T-helper 1 cell treated with Interleukin-12 subunit alpha and Interleukin-12 subunit beta and Interleukin-4 antibody, amounts not matched to agents 30 μg/mL and 1 μg/mL, for 36 hours (primary cell): ENCODE results near the gene DPH3.

Experiments used
- H3K27ac Mint-ChIP-seq: one replicate; pipeline ENCODE4 v1.8.0; 2021; ENCODE audit warnings: mild to moderate bottlenecking, mixed read lengths
- H3K27me3 Mint-ChIP-seq: one replicate; pipeline ENCODE4 v1.8.0; 2021; ENCODE audit warnings: low read depth, mixed read lengths
- H3K36me3 Mint-ChIP-seq: one replicate; pipeline ENCODE4 v1.8.0; 2021; ENCODE audit warnings: low read depth, mixed read lengths
- H3K4me1 Mint-ChIP-seq: one replicate; pipeline ENCODE4 v1.8.0; 2021; ENCODE audit warnings: low read depth, mixed read lengths
- H3K4me3 Mint-ChIP-seq: one replicate; pipeline ENCODE4 v1.8.0; 2021; ENCODE audit warnings: mild to moderate bottlenecking, moderate library complexity, mixed read lengths
- H3K9me3 Mint-ChIP-seq: one replicate; pipeline ENCODE4 v1.8.0; 2021; ENCODE audit warnings: mixed read lengths

DPH3 gene

GRCh38 chr3:16240229-16241023, 24.3 kb downstream of the DPH3 start:
- peaks cover 18% of the 10 kb centered on the region for H3K4me1 Mint-ChIP-seq
- H3K27ac Mint-ChIP-seq = no peak overlapping the region
- H3K9me3 Mint-ChIP-seq = no peaks in the 10 kb centered on the region
- H3K36me3 Mint-ChIP-seq = no peaks in the 10 kb centered on the region
- H3K27me3 Mint-ChIP-seq = no peaks in the 10 kb centered on the region
- no peak overlapping the region for H3K4me3 Mint-ChIP-seq

- no peak overlapping the region for H3K4me3 Mint-ChIP-seq
- no peaks in the 10 kb centered on the region for H3K27me3 Mint-ChIP-seq
- peaks cover 15% of the 10 kb centered on the region for H3K4me1 Mint-ChIP-seq
- H3K27ac Mint-ChIP-seq = no peak overlapping the region
- H3K9me3 Mint-ChIP-seq = no peaks in the 10 kb centered on the region
- H3K36me3 Mint-ChIP-seq = no peaks in the 10 kb centered on the region
Measured at GRCh38 chr3:16239780-16240179, 25.0 kb downstream of the DPH3 start.

GRCh38 chr3:16239086-16239770, 25.5 kb downstream of the DPH3 start:
- no peaks in the 10 kb centered on the region for H3K9me3 Mint-ChIP-seq
- H3K4me1 Mint-ChIP-seq = peaks cover 14% of the 10 kb centered on the region
- no peaks in the 10 kb centered on the region for H3K27me3 Mint-ChIP-seq
- H3K36me3 Mint-ChIP-seq = no peaks in the 10 kb centered on the region
- H3K27ac Mint-ChIP-seq = no peak overlapping the region
- no peak overlapping the region for H3K4me3 Mint-ChIP-seq

GRCh38 chr3:16236856-16237393, 27.8 kb downstream of the DPH3 start:
- Mint-ChIP-seq H3K4me3 (no peak overlapping the region), H3K27me3 (no peaks in the 10 kb centered on the region), H3K4me1 (peaks cover 6% of the 10 kb centered on the region), H3K9me3 (no peaks in the 10 kb centered on the region), H3K27ac (no peak overlapping the region), H3K36me3 (no peaks in the 10 kb centered on the region)

- Mint-ChIP-seq H3K4me1 (peaks cover 6% of the 10 kb centered on the region), H3K36me3 (no peaks in the 10 kb centered on the region), H3K27ac (no peak overlapping the region), H3K27me3 (no peaks in the 10 kb centered on the region), H3K4me3 (no peak overlapping the region), H3K9me3 (no peaks in the 10 kb centered on the region)
Measured at GRCh38 chr3:16236030-16236639, 28.6 kb downstream of the DPH3 start.

- Mint-ChIP-seq H3K9me3 (no peaks in the 10 kb centered on the region), H3K4me1 (no peaks in the 10 kb centered on the region), H3K36me3 (no peaks in the 10 kb centered on the region), H3K4me3 (no peak overlapping the region), H3K27me3 (peaks cover under 1% of the 10 kb centered on the region), H3K27ac (no peak overlapping the region)
Measured at GRCh38 chr3:16234281-16234680, 30.5 kb downstream of the DPH3 start.

- H3K4me1 Mint-ChIP-seq = no peaks in the 10 kb centered on the region
- peaks cover 4% of the 10 kb centered on the region for H3K27me3 Mint-ChIP-seq
- H3K27ac Mint-ChIP-seq = no peak overlapping the region
- H3K4me3 Mint-ChIP-seq = no peak overlapping the region
- no peaks in the 10 kb centered on the region for H3K9me3 Mint-ChIP-seq
- no peaks in the 10 kb centered on the region for H3K36me3 Mint-ChIP-seq
Measured at GRCh38 chr3:16233806-16234205, 30.9 kb downstream of the DPH3 start.

GRCh38 chr3:16231983-16232382, 32.8 kb downstream of the DPH3 start:
- H3K27me3 Mint-ChIP-seq = peaks cover 4% of the 10 kb centered on the region
- H3K9me3 Mint-ChIP-seq = no peaks in the 10 kb centered on the region
- no peaks in the 10 kb centered on the region for H3K4me1 Mint-ChIP-seq

GRCh38 chr3:16229681-16230080, 35.1 kb downstream of the DPH3 start:
- H3K4me1 Mint-ChIP-seq = no peaks in the 10 kb centered on the region
- no peaks in the 10 kb centered on the region for H3K9me3 Mint-ChIP-seq
- no peak overlapping the region for H3K4me3 Mint-ChIP-seq
- no peaks in the 10 kb centered on the region for H3K36me3 Mint-ChIP-seq
- no peak overlapping the region for H3K27ac Mint-ChIP-seq
- H3K27me3 Mint-ChIP-seq = peaks cover 4% of the 10 kb centered on the region

More at GRCh38 chr3:16231983-16232382, 32.8 kb downstream of the DPH3 start:
- Mint-ChIP-seq H3K36me3 (no peaks in the 10 kb centered on the region), H3K27ac (no peak overlapping the region), H3K4me3 (no peak overlapping the region)

GRCh38 chr3:16227566-16227965, 37.2 kb downstream of the DPH3 start:
- H3K9me3 Mint-ChIP-seq = no peaks in the 10 kb centered on the region
- H3K36me3 Mint-ChIP-seq = no peaks in the 10 kb centered on the region
- H3K4me1 Mint-ChIP-seq = peaks cover 2% of the 10 kb centered on the region
- H3K27me3 Mint-ChIP-seq = peaks cover 4% of the 10 kb centered on the region
- no peak overlapping the region for H3K4me3 Mint-ChIP-seq
- no peak overlapping the region for H3K27ac Mint-ChIP-seq

GRCh38 chr3:16224325-16224724, 40.4 kb downstream of the DPH3 start:
- H3K4me3 Mint-ChIP-seq = no peak overlapping the region
- no peak overlapping the region for H3K27ac Mint-ChIP-seq
- peaks cover 2% of the 10 kb centered on the region for H3K4me1 Mint-ChIP-seq
- peaks cover 2% of the 10 kb centered on the region for H3K36me3 Mint-ChIP-seq
- H3K9me3 Mint-ChIP-seq = peaks cover 3% of the 10 kb centered on the region
- H3K27me3 Mint-ChIP-seq = peaks cover 8% of the 10 kb centered on the region

- no peak overlapping the region for H3K27ac Mint-ChIP-seq
- H3K36me3 Mint-ChIP-seq = peaks cover 2% of the 10 kb centered on the region
- peaks cover 4% of the 10 kb centered on the region for H3K27me3 Mint-ChIP-seq
- H3K9me3 Mint-ChIP-seq = peaks cover 3% of the 10 kb centered on the region
- H3K4me3 Mint-ChIP-seq = no peak overlapping the region
- H3K4me1 Mint-ChIP-seq = peaks cover 2% of the 10 kb centered on the region
Measured at GRCh38 chr3:16222547-16222946, 42.2 kb downstream of the DPH3 start.

- peaks cover 4% of the 10 kb centered on the region for H3K27me3 Mint-ChIP-seq
- no peak overlapping the region for H3K27ac Mint-ChIP-seq
- H3K4me3 Mint-ChIP-seq = no peak overlapping the region
- H3K4me1 Mint-ChIP-seq = peaks cover 2% of the 10 kb centered on the region
- H3K36me3 Mint-ChIP-seq = peaks cover 2% of the 10 kb centered on the region
- H3K9me3 Mint-ChIP-seq = peaks cover 3% of the 10 kb centered on the region
Measured at GRCh38 chr3:16221990-16222389, 42.8 kb downstream of the DPH3 start.

- Mint-ChIP-seq H3K4me3 (no peak overlapping the region), H3K27me3 (peaks cover 4% of the 10 kb centered on the region), H3K27ac (no peak overlapping the region), H3K36me3 (peaks cover 2% of the 10 kb centered on the region), H3K4me1 (peaks cover 2% of the 10 kb centered on the region), H3K9me3 (peaks cover 3% of the 10 kb centered on the region)
Measured at GRCh38 chr3:16219777-16220176, 45.0 kb downstream of the DPH3 start.
